HG03108 (cell line): Measurements from ENCODE around the gene MILR1.
"Not testable (repeated sequence)": the region's sequence is repeated elsewhere in the genome, so short reads cannot be mapped to it uniquely, and the experiment has no call there.

ENCODE experiments used
- ATAC-seq: cut with Tn5 transposase; IDR thresholded peaks from one replicate; pipeline ENCODE4 v1.9.1; 2021; ENCODE audit warnings: moderate library complexity; ENCODE audit not compliant: unreplicated experiment

MILR1 gene

DNA sequence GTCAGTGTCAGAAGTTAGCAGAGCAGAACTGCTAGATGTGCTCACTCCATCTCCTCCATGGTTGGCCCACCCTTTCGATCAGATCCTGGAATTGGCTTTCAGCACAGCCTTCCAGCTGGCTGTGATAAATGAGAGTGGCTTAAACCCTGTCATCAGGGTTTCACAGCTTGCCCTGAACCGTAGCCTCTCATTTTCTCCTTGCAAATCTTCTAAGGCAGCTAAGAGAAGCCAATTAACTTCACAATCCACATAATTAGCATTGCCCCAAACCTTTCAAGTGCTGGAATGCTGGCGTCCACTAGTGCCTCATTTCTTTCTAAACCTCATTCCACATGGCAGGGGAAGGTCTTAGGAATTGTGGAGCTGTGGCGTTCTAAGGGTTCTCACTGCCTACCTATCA lies 21.7 kb downstream of the MILR1 start:
- ATAC-seq, result no peak

DNA sequence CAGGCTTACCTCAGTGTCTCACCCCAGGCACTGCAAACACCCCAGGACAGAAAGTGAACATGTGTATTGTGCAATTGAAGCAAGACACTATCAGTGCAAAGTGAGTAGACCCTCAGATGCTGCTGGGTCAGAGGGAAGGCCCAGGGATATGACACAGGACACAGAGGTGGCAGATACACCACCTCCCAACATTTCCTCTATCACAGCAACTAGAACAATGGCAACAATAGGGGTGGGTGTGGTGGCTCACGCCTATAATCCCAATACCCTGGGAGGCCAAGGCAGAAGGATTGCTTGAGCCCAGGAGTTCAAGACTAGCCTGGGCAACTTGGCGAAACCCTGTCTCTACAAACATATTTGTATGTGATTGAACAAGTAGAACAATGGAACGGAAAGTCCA lies 22.5 kb downstream of the MILR1 start:
- no peak for ATAC-seq

DNA sequence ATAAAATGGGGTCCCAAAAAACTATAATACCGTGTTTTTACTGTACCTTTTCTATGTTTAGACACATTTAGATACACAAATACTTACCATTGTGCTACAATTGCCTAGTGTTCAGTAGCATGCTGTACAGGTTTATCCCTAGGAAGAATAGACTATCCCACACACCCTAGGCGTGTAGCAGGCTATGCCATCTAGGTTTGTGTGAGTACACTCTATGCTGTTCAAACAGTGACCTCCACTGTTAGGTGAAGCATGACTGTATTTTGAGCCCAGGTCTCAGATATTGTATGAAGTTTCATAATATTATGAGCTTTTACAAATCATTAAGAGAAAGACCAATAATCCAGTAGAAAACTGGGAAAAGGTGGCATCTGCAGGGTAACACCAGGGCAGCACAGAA lies 23.6 kb downstream of the MILR1 start:
- ATAC-seq, result no peak

DNA sequence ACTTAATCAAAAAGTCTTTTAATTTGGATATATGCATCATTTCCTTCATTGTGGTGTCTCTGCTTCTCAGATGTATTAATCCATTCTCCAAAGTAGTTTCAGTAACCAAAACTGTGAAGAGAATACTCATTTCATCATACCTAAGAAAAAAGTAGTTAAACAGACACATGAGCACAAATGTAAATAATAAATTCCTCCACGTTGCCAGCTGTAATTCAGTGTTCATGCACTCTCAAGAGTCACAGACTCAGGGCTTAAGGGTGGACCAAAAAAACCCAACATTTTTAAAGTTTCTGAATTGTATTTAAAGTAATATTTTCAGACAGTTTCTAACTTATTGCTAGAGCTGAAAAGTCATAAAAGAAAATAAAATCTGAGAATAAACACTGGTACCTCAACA lies 28.9 kb downstream of the MILR1 start:
- no peak for ATAC-seq

DNA sequence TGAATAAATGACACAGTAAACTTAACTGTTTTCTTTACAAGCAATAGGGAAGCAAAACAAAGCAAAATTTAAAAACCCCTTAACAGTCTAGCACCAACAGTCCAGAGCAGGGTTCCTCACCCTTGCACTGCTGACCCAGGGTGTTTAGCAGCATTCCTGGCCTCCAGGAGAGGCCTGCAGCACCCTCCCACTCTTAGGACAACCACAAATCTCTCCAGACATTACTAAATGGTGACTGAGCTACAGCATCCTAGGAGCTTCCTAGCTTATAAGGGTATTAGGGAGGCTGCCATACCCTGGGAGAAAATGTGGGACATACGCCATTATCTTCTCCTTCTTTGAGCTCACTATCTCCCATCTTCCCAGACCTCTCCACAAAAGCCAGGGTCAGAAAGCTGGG lies 32.0 kb downstream of the MILR1 start:
- ATAC-seq, result no peak

DNA sequence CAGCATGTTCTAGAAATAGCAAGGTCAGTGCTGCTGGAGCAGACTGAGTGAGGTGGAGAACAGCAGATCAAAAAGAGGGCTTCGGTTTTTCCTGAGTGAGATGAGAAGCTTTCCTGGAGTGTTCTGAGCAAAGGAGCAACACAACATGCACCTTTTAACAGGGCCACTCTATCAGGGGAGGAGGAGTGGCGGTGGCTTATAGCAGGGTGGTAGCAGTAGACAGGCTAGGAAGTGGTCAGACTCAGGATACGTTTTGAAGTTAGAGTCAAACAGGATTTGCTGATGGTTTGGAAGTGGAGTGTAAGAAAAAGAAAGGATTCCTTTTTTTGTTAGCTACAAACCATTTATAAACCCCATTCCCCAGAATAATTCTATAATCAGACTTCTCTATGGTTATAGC lies 35.5 kb downstream of the MILR1 start:
- ATAC-seq, result no peak

DNA sequence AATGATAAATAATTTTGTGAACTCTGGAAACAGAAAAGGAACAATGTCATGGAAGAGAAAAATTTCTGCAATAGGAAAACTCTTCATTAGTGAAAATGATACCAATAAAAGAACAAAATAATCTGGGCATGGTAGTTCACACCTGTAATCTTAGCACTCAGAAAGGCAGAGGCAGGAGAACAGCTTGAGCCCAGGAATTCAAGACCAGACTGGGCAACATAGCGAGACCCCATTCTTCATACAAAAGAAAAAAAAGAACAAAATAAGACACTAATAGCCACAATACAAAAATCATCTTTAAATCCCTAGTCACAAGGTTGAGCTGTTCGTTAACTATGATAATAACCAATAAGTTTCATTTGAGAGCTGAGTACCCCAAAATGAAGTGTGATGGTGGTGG lies 39.4 kb downstream of the MILR1 start:
- ATAC-seq, result no peak

DNA sequence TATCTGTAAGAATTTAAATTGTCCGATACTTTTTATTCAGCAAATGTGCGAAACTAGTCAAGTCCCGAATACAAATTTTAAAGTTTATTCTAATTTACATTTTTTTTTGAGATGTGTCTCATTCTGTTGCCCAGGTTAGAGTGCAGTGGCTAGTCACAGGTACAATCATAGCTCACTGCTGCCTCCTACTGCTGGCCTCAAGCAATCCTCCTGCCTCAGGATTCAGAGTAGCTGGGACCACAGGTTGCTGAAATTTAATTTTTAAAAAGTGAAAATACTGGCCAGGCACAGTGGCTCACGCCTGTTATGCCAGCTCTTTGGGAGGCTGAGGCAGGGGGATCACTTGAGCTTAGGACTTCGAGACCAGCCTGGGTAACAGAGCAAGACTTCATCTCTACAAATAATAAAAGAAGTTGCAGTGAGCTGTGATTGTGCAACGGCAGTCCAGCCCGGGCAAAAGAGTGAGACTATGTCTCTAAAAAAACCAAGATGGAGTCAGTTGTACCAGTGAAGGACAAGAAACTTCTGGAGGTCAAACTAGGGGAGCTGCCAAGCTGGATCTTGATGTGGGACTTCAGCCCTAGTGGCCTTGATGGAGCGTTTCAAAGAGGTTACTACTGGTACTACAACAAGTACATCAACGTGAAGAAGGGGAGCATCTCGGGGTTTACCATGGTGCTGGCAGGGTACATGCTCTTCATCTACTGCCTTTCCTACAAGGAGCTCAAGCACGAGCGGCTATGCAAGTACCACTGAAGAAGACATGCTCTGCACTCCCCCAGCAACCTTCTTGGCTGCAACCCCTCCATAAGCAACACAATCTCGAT lies 42.3 kb downstream of the MILR1 start:
- no peak for ATAC-seq

DNA sequence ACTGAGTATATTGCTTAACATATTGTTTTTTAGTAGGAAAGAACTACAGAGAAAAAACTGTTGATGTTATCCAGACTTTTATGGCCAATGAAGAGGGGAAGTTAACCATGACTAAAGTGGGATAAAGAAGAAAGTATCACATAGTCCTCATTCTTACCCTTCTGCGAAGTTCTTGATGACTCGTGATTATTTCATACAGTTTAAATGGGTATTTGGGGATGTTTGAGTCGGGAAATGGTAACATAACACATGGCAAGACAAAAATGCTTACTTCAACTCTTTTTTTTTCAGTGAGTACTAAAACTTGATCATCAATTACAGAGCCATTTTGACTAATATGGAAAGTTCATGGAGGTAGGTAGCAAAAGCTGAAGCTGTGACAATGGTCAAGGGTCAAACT lies 43.1 kb downstream of the MILR1 start:
- ATAC-seq, result no peak

DNA sequence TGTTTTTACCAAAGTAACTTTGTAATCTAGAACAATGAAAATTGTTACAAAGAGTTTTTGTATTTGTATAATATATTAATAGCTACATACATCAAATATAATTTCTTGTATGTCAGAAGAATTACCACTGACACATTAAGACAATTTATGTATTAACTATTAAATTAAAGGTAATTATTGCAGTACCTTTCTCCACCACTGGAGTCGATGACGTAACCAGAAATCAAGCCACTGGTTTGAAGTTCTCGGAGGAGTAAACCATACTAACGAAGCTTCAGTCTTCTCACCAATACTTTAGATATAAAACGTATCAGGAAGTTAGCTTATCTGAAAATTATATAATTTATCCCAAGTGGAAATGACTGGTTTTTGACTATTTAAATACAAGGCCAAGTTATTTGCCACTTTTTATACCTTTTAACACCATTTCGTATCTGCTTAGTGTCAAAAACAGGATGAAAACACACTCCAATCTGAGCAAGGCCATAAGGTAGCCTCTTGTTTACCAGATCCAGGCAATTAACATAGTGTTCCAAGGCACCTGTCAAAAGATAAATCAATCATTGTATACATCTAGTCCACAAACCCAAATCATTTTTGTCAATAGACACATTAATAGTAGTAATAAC lies 43.7 kb downstream of the MILR1 start:
- ATAC-seq, result no peak

DNA sequence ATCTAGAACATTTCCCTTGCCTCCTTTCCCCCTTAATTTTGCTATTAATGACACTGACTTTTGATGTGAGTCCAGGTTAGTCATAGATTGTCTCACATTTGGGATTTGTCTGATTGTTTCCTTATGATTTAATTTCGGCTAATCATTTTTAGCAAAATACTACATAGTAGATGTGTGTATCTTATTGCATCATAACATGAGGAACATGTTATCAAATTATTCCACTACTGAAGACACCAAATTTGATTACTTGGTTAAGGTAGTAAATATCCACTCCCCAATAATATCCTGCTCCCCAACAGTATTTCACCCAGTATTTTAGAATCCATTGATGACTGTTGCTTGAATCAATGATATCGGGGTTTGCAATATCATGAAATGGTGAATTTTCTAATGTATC lies 45.2 kb downstream of the MILR1 start:
- ATAC-seq, result no peak

DNA sequence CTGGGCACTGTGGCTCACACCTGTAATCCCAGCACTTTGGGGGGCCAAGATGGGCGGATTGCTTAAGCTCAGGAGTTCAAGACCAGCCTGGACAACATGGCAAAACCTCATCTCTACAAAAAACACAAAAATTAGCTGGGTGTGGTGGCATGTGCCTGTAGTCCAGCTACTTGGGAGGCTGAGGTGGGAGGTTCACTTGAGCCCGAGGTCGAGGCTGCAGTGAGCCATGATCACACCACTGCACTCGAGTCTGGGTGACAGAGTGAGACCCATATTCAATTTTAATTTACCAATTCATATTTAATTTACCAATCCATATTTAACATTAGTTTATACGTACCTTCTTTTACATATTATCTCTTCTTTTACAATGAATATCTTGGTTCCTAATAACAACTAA lies 46.4 kb downstream of the MILR1 start:
- not testable (repeated sequence) for ATAC-seq

DNA sequence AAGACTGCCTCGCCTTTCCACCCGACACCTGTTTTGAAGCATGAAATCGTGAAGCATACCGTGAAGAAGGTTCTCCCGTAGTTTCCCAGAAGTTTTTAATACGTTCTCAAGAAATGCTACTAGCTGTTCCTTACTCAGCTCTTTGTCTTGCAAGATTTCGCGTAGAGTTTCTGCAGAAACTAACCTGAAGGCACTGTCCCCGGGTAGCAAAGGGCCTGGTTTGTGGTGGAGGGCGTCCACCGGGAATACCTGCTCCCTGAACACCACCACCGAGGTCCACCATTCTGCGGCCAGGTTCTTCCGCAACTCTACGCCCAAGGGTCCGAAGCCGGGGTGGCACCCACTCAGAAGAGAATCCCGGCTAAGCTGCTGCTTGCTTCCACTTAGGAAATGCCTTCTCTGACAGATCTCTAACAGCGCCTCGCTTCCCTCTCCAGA lies 47.5 kb downstream of the MILR1 start:
- no peak for ATAC-seq

DNA sequence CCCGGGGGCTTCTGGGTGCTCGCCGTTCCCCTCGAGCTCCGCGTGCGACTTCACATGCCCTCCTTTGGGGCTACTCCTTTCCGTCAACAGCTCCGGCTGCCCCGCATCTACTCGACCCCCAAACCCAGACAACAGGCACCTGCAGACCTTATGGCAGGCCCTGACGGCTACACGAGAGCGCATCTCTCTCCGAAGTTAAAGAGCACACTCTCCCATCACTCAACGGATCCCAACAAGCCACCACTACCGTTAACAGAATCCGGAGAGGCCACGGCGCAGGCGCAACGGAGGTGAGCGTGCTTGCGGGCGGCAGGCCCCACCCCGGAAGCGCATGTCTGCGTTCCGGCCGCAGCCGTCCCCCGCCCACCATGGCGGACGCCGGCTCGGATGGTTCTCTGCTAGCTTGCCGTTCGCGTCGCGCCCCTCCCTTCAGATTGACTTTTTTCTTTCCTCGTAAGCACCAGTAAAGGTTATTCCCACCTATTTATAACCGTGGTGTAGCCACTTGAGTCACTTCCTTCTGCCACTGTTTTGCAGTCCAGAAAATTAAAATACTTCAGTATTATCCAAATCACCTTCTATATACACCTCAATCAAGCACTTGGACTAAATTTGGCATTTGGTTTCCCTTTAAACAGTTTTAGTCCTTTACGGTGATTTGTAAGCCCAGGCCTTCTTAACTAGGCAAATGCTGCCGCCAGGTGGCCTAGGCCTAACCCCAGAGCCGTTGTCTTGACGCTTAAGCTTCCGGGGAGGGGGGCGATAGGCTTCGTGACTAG lies 48.1 kb downstream of the MILR1 start, which contains the start of gene POLG2:
TSS of gene POLG2 (minus strand) at position 269 of the 779 bp plus-strand sequence. CDS start at position 183, 86 bp downstream.
- peak; percentile 73 for ATAC-seq

DNA sequence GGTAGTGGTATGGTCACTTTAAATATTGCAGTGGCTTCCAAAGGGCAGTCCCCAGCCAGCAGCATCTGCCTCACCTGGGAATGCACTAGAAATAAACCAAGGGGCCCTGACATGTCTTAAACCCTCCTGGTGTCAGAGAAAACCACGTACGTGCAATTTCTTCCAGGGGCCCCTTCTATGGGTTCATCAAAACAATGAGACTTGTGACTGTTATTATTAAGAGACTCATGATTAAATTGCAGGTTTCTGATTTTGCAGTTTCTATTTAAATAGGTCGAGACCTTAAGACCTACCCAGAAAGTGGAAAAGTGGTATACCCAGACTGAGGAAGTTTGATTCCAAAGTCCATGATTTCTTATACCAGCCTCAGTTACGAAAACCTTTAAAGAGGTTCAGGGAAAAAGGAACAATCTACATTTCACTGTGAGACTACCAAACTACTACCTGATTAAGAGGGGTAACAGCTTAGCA lies 48.7 kb downstream of the MILR1 start:
- ATAC-seq, result peak; percentile 3

DNA sequence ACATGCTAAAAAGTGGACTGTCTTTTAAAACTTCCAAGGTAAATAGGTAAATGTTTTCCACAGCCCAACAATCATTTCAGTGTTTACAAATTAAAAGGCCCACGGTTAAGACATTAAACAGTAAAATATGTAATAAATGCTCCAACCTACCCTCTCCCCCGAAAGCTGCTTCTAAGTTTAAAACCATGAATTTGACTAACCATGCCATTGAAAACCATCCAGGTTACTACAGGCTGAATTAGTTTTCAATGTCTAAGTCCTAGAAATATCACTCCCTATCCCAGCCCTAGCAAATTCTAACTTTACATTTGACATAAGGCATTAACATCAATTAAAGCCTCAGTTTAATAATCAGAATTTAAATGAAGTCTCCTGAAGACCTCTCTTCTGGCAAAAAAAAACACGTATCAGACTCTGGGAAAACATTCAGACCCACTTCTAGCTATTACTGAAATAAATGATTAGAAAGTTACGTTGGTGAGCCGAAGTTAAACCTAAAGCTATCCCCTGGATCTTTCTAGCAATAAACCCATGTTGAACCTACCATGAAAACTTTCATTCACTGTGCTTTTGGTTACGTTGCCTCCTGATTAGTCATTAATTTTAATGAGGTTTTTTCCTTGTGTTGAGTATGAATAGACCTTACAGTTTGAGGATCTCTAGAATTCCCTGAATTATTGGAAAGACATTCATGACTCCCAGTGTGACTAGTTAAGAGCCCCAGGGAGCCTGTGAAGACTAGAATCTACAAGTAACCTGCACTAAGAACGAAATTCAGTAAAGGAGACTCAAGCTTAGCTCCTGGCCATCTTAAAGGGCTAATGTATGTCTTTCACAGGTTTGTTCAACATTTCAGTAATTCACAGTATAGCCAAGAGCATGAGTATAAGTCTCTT lies 49.6 kb downstream of the MILR1 start:
- no peak for ATAC-seq

DNA sequence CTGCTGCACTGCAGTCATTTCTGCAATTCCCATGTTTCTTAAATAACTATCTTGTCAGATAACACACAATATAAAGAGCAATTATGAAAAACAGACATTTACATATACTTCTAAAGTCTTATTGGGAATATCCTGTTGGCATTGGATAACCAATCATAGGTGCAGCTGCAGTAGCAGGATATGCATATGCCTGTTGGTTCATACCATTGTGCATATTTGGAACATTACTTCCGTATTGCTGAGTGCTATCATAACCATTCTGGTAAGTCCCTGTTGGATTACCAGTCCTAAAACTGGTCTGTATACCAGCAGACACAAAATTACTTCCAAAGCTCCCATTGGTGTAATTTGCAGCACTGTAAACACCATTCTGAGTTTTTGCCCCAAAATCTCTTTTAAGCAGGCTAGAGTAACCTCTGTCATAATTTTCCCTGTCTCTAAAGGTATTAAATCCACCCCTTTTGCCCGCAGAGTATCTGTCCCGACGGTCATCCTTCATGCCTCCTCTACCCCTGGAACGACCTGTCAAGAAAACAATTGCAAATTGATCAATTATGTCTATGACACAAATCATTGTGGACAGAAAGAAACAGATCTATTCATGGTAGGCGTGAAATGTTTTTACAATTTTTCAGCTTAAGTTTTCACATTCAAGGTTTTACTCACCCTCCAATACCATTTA lies 51.0 kb downstream of the MILR1 start:
- ATAC-seq, result no peak

DNA sequence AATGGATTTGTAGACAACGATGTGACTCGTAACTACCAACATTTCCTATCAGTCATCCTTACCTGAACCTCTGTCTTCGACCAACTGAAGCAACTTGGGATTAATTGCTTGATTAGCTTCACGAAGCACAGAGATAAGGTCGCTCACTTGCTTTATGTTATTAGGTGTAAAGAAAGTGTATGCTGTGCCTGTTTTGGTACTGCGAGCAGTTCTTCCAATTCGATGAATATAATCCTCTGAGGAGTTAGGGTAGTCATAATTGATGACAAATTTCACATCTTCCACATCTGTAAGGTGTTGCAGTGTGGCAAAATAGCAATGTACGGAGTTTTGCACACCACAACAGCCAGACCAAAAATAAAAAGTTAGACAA lies 51.6 kb downstream of the MILR1 start:
- ATAC-seq, result no peak

DNA sequence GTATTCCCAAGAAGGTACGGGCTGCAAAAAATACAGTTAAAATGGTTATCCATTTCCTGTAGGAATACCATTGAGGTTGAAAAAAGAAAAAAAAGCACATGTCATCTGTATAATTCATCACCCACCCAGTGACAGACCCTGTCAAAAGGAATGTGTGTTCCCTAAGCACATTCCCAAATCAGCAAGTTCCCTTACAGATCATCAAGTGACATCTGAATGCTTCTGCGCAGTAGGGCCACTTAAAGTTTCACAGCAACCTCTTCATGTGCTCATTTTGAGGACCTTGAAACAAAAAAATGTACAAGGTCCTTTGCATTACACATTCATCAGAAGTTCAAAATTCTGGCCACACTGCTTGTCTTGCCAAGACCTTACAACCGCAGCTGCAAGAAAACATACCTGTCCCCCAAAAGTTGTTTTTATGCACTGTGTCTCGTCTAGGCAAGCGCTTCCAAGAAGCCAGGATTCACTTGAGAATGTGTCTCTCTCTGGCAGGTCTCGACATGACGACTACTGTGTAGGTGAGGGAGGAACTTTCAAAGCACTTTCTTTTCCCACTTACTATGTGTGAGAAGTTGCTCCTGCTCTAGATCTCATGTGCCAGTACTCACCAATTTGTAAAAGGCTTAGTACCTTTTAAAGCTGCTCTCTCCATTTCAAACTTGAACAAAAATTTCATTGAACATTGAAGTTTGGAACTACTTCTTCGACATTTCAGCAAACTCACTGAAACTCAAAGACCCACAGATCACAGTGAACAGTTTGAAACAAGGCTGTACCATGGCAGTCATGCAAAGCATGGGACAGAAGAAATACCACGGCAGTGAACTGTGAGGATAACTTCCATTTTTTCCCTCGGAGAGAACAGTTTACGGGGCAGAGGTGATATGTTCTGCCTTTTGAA lies 52.2 kb downstream of the MILR1 start:
- ATAC-seq, result no peak
